Left lung (tissue), 10 donors: Measurements from ENCODE around the gene MAB21L3. TPM values are rescaled to one million over a fixed set of nuclear protein-coding genes. Genes with fewer than 3 reads are reported as not detected.

Experiments
- ATAC-seq: fragments of 200-7000 bp; cut with Tn5 transposase; one replicate; pipeline ENCODE4 v1.9.1; 2020; ENCODE audit warnings: moderate library complexity
- DNase-seq, 4 donors: peaks; one replicate each; pipeline ENCODE4 v3.0.0-alpha.2; 2013 to 2020
- H3K27ac ChIP-seq, 2 donors: fragments of 200-600 bp; sonication (generic) in 1 of 2; one replicate each; pipeline versions ENCODE4 v1.5.0 to v1.8.0; 2020 to 2021
- H3K27me3 ChIP-seq, 2 donors: fragments of 200-600 bp; sonication (generic) in 1 of 2; one replicate each; pipeline versions ENCODE4 v1.5.0 to v1.8.0; 2020 to 2021
- H3K36me3 ChIP-seq, 2 donors: fragments of 200-600 bp; sonication (generic) in 1 of 2; one replicate each; pipeline versions ENCODE4 v1.5.0 to v1.8.0; 2020 to 2021
- H3K4me1 ChIP-seq, 2 donors: fragments of 200-600 bp; one replicate each; pipeline ENCODE4 v1.8.0; 2021
- H3K4me3 ChIP-seq, 2 donors: fragments of 200-600 bp; sonication (generic) in 1 of 2; one replicate each; pipeline versions ENCODE4 v1.5.0 to v1.8.0; 2020 to 2021; ENCODE audit warnings: mild to moderate bottlenecking in 1 of 2
- H3K9me3 ChIP-seq, 2 donors: fragments of 200-600 bp; sonication (generic) in 1 of 2; one replicate each; pipeline versions ENCODE4 v1.5.0 to v1.8.0; 2020 to 2021
- intact Hi-C, 2 donors: fragments of 100-400 bp; cut with DNase I; formaldehyde crosslinking; loops; one replicate each; pipeline versions ENCODE4 v1.11.2 to v1.14.2; 2022
- polyA plus RNA-seq, 6 donors: library from polyadenylated mRNA; unstranded; fragments of 120-200 nt; gene quantifications; one replicate each; pipeline ENCODE4 v1.2.1, GENCODE V29; 2013; ENCODE audit not compliant: insufficient read length in 6 of 6
- total RNA-seq, 2 donors: library from RNA; stranded (reverse); fragmentation: NEBNext Ultra II Directional; extraction: Animal tissue kit (Norgen Biotek cat#: 25700); gene quantifications; one replicate each; pipeline ENCODE4 v1.2.1, GENCODE V29; 2021
- TF ChIP-seq, protein P1 (sequence below), 2 donors: fragments of 200-600 bp; sonication (generic) in 1 of 2; IDR thresholded peaks; one replicate each; pipeline versions ENCODE4 v1.5.0 to v1.8.0; 2021; ENCODE audit warnings: antibody characterized with exemption in 2 of 2
- donor health status: DM: no; HTN: yes; CAD: no.
- donor health status: DM: no; HTN: no; CAD: no.

Gene MAB21L3
- total and polyA plus RNA-seq, 8 donors, result 0.06 to 1.3 (median 0.17) TPM; not detected in 4

DNA sequence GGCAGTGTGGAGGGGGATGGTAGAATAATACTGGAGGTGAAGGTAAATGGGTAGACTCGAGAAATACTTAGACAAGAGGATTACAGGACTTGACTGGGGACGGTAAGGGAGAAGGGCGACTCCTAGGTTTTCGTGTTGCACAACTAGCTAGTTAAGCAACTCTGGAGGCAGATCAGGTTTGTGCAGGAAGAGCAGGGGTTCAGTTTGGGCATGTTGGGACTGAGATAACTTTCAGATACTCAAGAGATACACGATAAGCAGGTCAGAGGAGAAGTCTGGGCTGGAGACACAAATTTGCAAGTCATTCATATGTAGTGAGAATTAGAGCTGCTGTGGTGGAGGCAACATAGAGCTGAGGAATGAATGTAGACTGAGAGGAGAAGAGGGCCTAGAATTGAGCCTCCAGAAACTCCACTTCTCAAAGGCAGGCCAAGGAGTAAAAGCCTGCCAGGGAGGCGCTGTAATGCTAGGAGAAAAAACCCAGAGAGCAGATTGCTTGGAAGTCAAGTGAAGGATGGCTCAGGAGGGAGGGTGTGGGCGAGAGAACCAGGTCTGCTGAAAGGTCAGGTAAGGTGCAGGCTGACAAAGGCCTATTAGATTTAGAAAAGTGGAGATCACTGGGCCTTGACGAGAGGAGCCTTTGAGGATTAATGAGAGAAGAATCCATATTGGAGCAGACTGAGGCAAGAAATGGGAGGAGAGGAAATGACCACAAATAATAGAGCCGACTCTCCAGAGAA is 20.8 kb downstream of the MAB21L3 start:
- Histone ChIP-seq H3K36me3 (no peaks in the 10 kb centered on the region), H3K4me1 (no peaks in the 10 kb centered on the region), H3K4me3 (no peak overlapping the region), H3K27me3 (no peaks in the 10 kb centered on the region), H3K27ac (no peak overlapping the region), H3K9me3 (no peaks in the 10 kb centered on the region)
- no peak for DNase-seq
- no peak for ATAC-seq
- intact Hi-C loops, result no loop called here
- TF ChIP-seq, protein P1, sequence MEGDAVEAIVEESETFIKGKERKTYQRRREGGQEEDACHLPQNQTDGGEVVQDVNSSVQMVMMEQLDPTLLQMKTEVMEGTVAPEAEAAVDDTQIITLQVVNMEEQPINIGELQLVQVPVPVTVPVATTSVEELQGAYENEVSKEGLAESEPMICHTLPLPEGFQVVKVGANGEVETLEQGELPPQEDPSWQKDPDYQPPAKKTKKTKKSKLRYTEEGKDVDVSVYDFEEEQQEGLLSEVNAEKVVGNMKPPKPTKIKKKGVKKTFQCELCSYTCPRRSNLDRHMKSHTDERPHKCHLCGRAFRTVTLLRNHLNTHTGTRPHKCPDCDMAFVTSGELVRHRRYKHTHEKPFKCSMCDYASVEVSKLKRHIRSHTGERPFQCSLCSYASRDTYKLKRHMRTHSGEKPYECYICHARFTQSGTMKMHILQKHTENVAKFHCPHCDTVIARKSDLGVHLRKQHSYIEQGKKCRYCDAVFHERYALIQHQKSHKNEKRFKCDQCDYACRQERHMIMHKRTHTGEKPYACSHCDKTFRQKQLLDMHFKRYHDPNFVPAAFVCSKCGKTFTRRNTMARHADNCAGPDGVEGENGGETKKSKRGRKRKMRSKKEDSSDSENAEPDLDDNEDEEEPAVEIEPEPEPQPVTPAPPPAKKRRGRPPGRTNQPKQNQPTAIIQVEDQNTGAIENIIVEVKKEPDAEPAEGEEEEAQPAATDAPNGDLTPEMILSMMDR (IDR thresholded peaks at IDR 0.05), result no peak

DNA sequence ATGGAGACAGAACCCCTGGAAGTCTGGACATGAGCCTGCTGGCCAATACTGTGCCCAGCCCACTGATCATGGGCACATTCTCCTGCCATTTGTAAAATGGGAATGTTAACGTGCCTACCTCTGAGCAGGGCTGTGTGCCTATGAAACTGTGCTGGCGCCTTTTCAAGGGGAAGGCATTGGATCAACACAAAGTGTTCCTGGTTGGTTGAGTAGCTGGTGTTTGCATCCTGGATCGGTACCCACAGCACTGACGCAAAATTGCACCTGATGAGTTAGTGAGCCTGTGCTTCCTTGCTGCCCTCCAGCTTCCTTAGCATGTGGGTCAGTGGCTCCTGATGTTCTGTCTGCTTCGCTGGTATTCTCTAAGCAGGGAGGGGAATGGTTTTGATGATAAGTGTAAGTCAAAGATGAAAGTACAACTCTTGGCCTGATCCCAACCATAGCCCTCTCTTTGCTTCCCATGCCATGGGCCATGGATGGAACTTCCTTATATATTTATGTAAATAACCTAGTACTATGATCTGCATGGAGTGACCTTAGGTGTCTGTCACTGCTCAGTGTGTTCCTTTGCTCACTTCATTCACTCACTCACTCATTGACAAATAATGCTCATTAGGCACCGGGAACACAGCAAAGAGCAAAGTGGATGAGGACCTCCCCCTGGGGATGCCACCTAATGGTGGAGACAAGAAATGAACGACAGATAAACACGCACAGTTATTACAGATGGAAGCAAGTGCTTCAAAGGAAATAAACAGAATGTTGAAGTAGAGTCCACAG is 22.7 kb downstream of the MAB21L3 start:
- ATAC-seq, result no peak
- no peak for DNase-seq
- TF ChIP-seq, protein P1 (IDR thresholded peaks at IDR 0.05), result no peak
- Histone ChIP-seq H3K4me3 (no peak overlapping the region), H3K9me3 (no peaks in the 10 kb centered on the region), H3K4me1 (no peaks in the 10 kb centered on the region), H3K27me3 (no peaks in the 10 kb centered on the region), H3K36me3 (no peaks in the 10 kb centered on the region), H3K27ac (no peak overlapping the region)
- intact Hi-C loops, result no loop called here

DNA sequence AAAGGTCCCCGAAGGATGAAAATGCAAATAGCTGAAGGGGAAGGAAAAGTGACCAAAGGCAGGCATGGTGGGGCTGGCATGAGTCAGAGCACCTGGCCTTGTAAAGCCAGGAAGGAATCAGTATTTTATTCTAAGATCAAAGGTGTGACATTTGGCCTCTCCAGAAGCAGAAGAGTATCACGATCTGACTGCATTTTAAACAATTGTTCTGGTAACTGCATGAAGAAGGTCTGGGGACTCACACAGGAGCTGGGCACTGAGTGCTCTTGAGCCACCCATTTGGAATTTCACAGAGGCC is 23.2 kb downstream of the MAB21L3 start:
- DNase-seq (no peak), ATAC-seq (no peak)
- intact Hi-C loops, result no loop called here
- Histone ChIP-seq H3K27me3 (no peaks in the 10 kb centered on the region), H3K9me3 (no peaks in the 10 kb centered on the region), H3K4me1 (peaks cover 0 to 4% of the 10 kb centered on the region in 2 donors), H3K36me3 (no peaks in the 10 kb centered on the region), H3K27ac (no peak overlapping the region), H3K4me3 (no peak overlapping the region)
- TF ChIP-seq, protein P1 (IDR thresholded peaks at IDR 0.05), result no peak

DNA sequence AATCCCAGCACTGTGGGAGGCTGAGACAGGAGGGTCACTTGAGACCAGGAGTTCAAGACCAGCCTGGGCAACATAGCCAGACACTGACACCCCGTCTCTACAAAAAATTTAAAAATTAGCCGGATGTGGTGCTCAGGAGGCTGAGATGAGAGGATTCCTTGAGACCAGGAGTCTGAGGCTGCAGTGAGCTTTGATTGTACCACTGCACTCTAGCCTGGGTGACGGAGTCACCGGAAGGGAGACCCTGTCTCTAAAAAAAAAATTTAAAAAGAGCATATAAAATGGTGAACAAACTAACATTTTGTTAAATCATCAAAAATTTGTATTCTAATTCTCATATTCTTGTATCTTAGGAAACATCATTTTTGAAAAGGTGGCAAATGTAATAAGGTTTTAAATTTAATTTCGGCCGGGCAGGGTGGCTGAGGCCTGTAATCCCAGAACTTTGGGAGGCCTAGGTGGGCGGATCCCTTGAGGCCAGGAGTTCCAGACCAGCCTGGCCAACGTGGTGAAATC is 27.1 kb downstream of the MAB21L3 start:
- H3K27me3 ChIP-seq, result no peaks in the 10 kb centered on the region
- peaks cover 0 to 4% of the 10 kb centered on the region in 2 donors for H3K4me1 ChIP-seq
- DNase-seq (no peak), ATAC-seq (no peak)
- H3K9me3 ChIP-seq, result no peaks in the 10 kb centered on the region
- TF ChIP-seq, protein P1 (IDR thresholded peaks at IDR 0.05), result no peak
- H3K27ac ChIP-seq, result no peak overlapping the region
- no peak overlapping the region for H3K4me3 ChIP-seq
- intact Hi-C loops, result no loop called here
- H3K36me3 ChIP-seq, result no peaks in the 10 kb centered on the region

DNA sequence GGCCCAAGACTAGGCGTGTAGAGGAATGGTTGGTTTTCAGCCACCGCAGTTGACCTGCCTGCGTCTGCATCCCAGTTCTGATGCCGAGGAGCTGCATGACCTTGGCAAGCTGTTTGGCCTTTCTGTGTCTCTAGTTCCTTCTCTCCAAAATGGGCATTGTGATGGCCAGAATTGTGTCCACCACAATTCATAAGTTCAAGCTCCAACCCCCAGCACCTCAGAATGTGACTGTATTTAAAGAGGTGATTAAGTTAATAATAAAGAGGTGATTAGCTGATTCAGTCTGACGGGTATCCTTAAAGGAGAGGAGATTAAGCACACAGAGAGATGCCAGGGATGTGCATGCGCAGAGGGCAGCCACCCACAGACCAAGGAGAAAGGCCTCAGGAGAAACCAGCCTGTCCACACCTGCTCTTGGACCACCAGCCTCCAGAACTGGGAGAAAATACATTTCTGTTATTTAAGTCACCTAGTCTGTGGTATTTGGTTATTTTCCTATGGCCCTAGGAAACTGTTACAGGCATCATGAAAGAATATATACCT is 28.5 kb downstream of the MAB21L3 start:
- TF ChIP-seq, protein P1 (IDR thresholded peaks at IDR 0.05), result no peak

More for the DNA sequence above, 28.5 kb downstream of the MAB21L3 start:
- Histone ChIP-seq H3K36me3 (no peaks in the 10 kb centered on the region), H3K4me1 (peaks cover 0 to 4% of the 10 kb centered on the region in 2 donors), H3K27me3 (no peaks in the 10 kb centered on the region), H3K27ac (no peak overlapping the region), H3K9me3 (peaks cover 0 to 8% of the 10 kb centered on the region in 2 donors), H3K4me3 (no peak overlapping the region)
- intact Hi-C loops, result no loop called here
- DNase-seq (no peak), ATAC-seq (no peak)
